Astrocyte (in vitro differentiated cells and primary cell): Measurements from ENCODE around the gene CIC. TPM values are rescaled to one million over a fixed set of nuclear protein-coding genes. Genes with fewer than 3 reads are reported as not detected.

Source experiments
- DNase-seq: peaks from one replicate; pipeline ENCODE4 v3.0.0-alpha.2; 2010; ENCODE audit warnings: low read depth
- FAIRE-seq: peaks from 2 replicates; lab custom pipeline; 2011; peaks lifted over from hg19 to GRCh38; lab: Jason Lieb, UNC
- H2AFZ ChIP-seq: 2 replicates; pipeline ENCODE4 v1.6.0; 2012; ENCODE audit warnings: low read depth, low read length, inconsistent platforms
- H3K27ac ChIP-seq: 2 replicates; pipeline ENCODE4 v1.5.1; 2011; ENCODE audit warnings: low read depth, low read length, inconsistent platforms
- H3K27me3 ChIP-seq: 2 replicates; pipeline ENCODE4 v1.6.0; 2011; ENCODE audit warnings: low read length, inconsistent platforms; ENCODE audit not compliant: insufficient read depth
- H3K36me3 ChIP-seq: 2 replicates; pipeline ENCODE4 v1.5.1; 2011; ENCODE audit warnings: low read length, inconsistent platforms; ENCODE audit not compliant: insufficient read depth
- H3K4me1 ChIP-seq: 2 replicates; pipeline ENCODE4 v1.5.1; 2011; ENCODE audit warnings: low read length, inconsistent platforms; ENCODE audit not compliant: insufficient read depth
- H3K4me2 ChIP-seq: 2 replicates; pipeline ENCODE4 v1.6.0; 2012; ENCODE audit warnings: low read length, inconsistent platforms
- H3K4me3 ChIP-seq: 2 replicates; pipeline ENCODE4 v1.5.1; 2011; ENCODE audit warnings: low read depth, mild to moderate bottlenecking, low read length, inconsistent platforms; ENCODE audit not compliant: insufficient read depth
- H3K79me2 ChIP-seq: 2 replicates; pipeline ENCODE4 v1.6.0; 2012; ENCODE audit warnings: mild to moderate bottlenecking, low read length, inconsistent platforms; ENCODE audit not compliant: insufficient read depth
- H3K9ac ChIP-seq: 2 replicates; pipeline ENCODE4 v1.6.0; 2012; ENCODE audit warnings: mild to moderate bottlenecking, low read length, inconsistent platforms
- H3K9me3 ChIP-seq: 2 replicates; pipeline ENCODE4 v1.5.1; 2012; ENCODE audit warnings: low read depth, mild to moderate bottlenecking, low read length, inconsistent platforms; ENCODE audit not compliant: insufficient read depth
- H4K20me1 ChIP-seq: 2 replicates; pipeline ENCODE4 v1.6.0; 2012; ENCODE audit warnings: low read length, inconsistent platforms; ENCODE audit not compliant: insufficient read depth
- H3K27ac Mint-ChIP-seq: one replicate; pipeline ENCODE4 v1.8.0; 2021; ENCODE audit warnings: mild to moderate bottlenecking, mixed read lengths; ENCODE audit not compliant: unreplicated experiment
- H3K27me3 Mint-ChIP-seq: one replicate; pipeline ENCODE4 v1.8.0; 2021; ENCODE audit warnings: low read depth, mixed read lengths; ENCODE audit not compliant: unreplicated experiment
- H3K36me3 Mint-ChIP-seq: one replicate; pipeline ENCODE4 v1.8.0; 2021; ENCODE audit warnings: low read depth, mixed read lengths; ENCODE audit not compliant: unreplicated experiment
- H3K4me1 Mint-ChIP-seq: one replicate; pipeline ENCODE4 v1.8.0; 2021; ENCODE audit warnings: low read depth, mixed read lengths; ENCODE audit not compliant: unreplicated experiment
- H3K4me3 Mint-ChIP-seq: one replicate; pipeline ENCODE4 v1.8.0; 2021; ENCODE audit warnings: mild to moderate bottlenecking, moderate library complexity, mixed read lengths; ENCODE audit not compliant: unreplicated experiment
- H3K9me3 Mint-ChIP-seq: one replicate; pipeline ENCODE4 v1.8.0; 2021; ENCODE audit warnings: mild to moderate bottlenecking, mixed read lengths; ENCODE audit not compliant: unreplicated experiment
- EZH2 ChIP-seq: IDR thresholded peaks from 2 replicates; pipeline ENCODE4 v1.6.1; 2012; ENCODE audit warnings: mild to moderate bottlenecking, low read length, inconsistent platforms; ENCODE audit not compliant: insufficient read depth
- total RNA-seq: library from RNA; stranded (reverse); gene quantifications from 2 replicates; pipeline ENCODE4 v1.2.1, GENCODE V29; 2021
- TF ChIP-seq, protein P1 (sequence below): IDR thresholded peaks from 2 replicates; pipeline ENCODE4 v1.5.1; 2011; ENCODE audit warnings: low read depth, mild to moderate bottlenecking, inconsistent platforms, low read length, moderate library complexity; ENCODE audit not compliant: insufficient read depth

Gene CIC
- total RNA-seq, 1 donor from 2014 or later = 78.5 TPM

DNA sequence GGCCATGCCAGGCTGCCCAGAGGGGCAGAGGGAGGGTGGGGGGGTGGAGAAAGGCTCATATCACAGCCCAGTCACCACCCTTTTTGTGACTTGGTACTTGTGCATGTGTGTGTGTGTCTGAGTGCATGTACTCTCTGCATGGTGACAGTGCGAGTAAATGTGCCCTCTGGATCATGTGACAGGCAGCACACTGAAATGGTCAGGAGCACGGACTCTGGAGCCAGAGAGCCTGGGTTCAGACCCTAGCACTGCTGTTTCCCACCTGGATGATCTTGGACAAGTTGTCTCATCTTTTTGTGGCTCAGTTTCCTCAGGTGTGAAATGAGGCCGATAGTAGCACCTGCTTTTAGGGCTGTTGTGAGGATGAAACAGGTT lies 2.0 kb downstream of the CIC start:
- H3K4me2 ChIP-seq = peak overlapping the region; percentile 100
- H3K27me3 Mint-ChIP-seq = no peaks in the 10 kb centered on the region
- H3K36me3 ChIP-seq = peaks cover 6% of the 10 kb centered on the region
- peaks cover 12% of the 10 kb centered on the region for H3K36me3 Mint-ChIP-seq
- peaks cover 30% of the 10 kb centered on the region for H3K4me1 ChIP-seq
- TF ChIP-seq EZH2 = no peak
- TF ChIP-seq, protein P1, sequence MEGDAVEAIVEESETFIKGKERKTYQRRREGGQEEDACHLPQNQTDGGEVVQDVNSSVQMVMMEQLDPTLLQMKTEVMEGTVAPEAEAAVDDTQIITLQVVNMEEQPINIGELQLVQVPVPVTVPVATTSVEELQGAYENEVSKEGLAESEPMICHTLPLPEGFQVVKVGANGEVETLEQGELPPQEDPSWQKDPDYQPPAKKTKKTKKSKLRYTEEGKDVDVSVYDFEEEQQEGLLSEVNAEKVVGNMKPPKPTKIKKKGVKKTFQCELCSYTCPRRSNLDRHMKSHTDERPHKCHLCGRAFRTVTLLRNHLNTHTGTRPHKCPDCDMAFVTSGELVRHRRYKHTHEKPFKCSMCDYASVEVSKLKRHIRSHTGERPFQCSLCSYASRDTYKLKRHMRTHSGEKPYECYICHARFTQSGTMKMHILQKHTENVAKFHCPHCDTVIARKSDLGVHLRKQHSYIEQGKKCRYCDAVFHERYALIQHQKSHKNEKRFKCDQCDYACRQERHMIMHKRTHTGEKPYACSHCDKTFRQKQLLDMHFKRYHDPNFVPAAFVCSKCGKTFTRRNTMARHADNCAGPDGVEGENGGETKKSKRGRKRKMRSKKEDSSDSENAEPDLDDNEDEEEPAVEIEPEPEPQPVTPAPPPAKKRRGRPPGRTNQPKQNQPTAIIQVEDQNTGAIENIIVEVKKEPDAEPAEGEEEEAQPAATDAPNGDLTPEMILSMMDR = no peak
- no peaks in the 10 kb centered on the region for H3K27me3 ChIP-seq
- H2AFZ ChIP-seq = no peak overlapping the region
- H3K79me2 ChIP-seq = peaks cover 67% of the 10 kb centered on the region
- H3K27ac Mint-ChIP-seq = no peak overlapping the region
- H3K9ac ChIP-seq = peak overlapping the region; percentile 95
- H3K4me1 Mint-ChIP-seq = peaks cover 26% of the 10 kb centered on the region
- peak overlapping the region; percentile 92 for H3K27ac ChIP-seq
- H3K9me3 Mint-ChIP-seq = no peaks in the 10 kb centered on the region
- no peak for DNase-seq
- peak overlapping the region; percentile 66 for H3K4me3 Mint-ChIP-seq
- peaks cover 19% of the 10 kb centered on the region for H4K20me1 ChIP-seq
- H3K4me3 ChIP-seq = peak overlapping the region; percentile 86
- no peaks in the 10 kb centered on the region for H3K9me3 ChIP-seq
- no peak for FAIRE-seq

DNA sequence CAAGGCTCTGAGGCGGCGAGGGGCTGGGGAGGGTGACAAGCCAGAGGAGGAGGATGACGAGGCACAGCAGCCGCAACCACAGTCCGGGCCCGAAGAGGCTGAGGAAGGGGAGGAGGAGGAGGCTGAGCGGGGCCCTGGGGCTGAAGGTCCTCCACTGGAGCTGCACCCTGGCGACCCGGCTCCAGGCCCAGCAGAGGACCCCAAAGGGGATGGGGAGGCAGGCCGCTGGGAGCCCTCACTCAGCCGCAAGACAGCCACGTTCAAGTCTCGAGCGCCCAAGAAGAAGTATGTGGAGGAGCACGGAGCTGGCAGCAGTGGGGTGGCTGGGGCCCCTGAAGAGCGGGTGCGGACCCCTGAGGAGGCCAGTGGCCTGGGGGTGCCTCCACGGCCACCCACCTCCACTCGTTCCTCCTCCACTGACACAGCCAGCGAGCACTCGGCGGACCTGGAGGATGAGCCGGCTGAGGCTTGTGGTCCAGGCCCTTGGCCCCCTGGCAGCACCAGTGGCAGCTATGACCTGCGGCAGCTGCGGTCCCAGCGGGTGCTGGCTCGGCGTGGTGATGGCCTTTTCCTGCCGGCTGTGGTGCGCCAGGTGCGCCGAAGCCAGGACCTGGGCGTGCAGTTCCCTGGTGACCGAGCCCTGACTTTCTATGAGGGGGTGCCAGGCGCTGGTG lies 2.9 kb downstream of the CIC start:
- no peak overlapping the region for H3K4me3 Mint-ChIP-seq

More for the DNA sequence above, 2.9 kb downstream of the CIC start:
- no peak overlapping the region for H3K4me3 ChIP-seq
- peak overlapping the region; percentile 95 for H3K9ac ChIP-seq
- peak overlapping the region; percentile 20 for H3K27ac Mint-ChIP-seq
- peaks cover 29% of the 10 kb centered on the region for H4K20me1 ChIP-seq
- TF ChIP-seq, protein P1 = no peak
- TF ChIP-seq EZH2 = no peak
- H3K27ac ChIP-seq = no peak overlapping the region
- H3K36me3 Mint-ChIP-seq = peaks cover 14% of the 10 kb centered on the region
- H3K9me3 ChIP-seq = no peaks in the 10 kb centered on the region
- peaks cover 6% of the 10 kb centered on the region for H3K36me3 ChIP-seq
- no peak overlapping the region for H3K4me2 ChIP-seq
- no peak overlapping the region for H2AFZ ChIP-seq
- H3K4me1 ChIP-seq = peaks cover 35% of the 10 kb centered on the region
- no peaks in the 10 kb centered on the region for H3K27me3 Mint-ChIP-seq
- DNase-seq (no peak), FAIRE-seq (no peak)
- peaks cover 77% of the 10 kb centered on the region for H3K79me2 ChIP-seq
- no peaks in the 10 kb centered on the region for H3K27me3 ChIP-seq
- H3K4me1 Mint-ChIP-seq = peaks cover 32% of the 10 kb centered on the region
- H3K9me3 Mint-ChIP-seq = no peaks in the 10 kb centered on the region
